ENCODE measurements around the gene SLCO3A1.

GRCh38 chr15:92053753-92054316 lies 200.3 kb downstream of the SLCO3A1 start:
- TF ChIP-seq CTCF (IDR thresholded peaks at IDR 0.05) (peak in 3 of 6 experiments; percentile 21 to 37 (median 24)), POLR2A (IDR thresholded peaks at IDR 0.05) (no peak)
